ENCODE data around the gene BFSP1.

Gene BFSP1

DNA sequence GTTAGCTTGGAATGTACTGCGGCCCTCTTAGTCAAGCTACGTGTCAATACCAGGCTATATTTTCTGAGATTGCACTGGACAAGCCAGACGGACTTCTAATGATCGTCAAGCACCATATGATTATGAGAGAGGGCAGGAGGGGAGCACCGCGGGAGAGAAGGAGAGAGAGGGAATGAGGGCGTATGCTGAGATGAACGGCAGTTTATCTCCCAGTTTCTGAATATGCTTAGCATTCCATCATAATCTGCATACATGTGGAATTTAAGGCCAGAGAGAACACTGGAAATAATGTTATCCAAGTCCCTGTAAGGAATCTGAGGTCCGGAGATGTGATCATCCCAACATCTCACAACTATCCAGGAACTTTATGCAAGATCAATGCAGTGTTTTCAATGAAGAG is 60.2 kb downstream of the BFSP1 start:
- FAIRE-seq (no peak), DNase-seq (ENCODE audit: extremely low spot score, insufficient read length, low read depth) (no peak)

DNA sequence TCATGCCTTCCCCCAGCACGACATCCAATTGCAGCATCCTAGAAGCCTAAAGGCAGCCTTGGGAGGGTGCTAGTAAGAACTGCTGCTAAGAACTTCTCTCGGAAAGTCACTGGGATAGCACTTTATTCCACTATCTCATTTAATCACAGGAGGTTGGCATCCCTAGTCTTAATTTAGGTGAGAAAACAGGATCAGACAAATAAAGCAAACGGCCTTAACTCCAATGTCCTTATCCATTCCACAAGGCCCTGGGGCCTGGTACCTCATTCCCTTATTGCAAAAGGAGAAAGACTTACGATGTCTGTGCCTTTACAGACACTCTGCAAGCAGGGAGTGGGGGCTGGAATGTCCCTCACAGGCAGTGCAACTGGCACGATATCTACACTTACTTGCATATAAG is 60.7 kb downstream of the BFSP1 start:
- DNase-seq (ENCODE audit: extremely low spot score, insufficient read length, low read depth): no peak
- FAIRE-seq: no peak

DNA sequence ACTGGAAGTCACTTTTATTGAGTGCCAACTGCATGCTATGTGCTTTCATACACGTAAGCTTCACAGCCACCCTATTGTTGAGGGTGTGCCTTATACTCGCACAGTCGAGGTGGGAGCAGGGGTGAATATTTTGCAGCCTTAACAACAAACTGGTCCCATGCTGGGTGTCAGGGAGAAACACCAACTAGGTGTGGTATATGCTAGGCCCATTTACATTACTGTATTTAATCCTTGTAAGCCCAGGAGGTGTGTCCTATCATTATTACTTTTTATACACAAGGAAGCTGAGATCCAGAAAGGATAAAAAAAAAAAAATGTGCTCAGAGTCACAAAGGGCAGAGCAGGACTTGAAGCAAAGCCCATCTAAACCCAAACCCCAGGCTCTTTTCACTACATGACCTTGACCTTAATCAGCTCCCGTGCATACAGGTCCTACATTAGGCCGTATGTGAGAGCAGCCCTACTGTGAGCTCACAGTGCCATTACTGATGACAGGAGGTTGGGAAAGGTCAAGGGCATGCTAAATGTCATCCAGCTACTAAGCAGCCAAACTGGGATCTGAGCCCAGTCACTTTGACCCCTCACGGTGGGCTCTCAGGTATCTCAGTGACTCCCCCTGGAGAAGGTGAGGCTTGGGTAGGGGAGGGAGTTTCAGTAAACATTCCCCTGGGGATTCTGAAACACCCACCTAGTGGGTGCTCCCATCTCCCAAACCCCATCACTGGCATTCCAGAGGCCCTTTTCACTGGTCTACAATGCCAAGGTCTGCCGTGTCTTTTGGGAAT is 61.7 kb downstream of the BFSP1 start:
- no peak for DNase-seq (ENCODE audit: extremely low spot score, insufficient read length, low read depth)
- FAIRE-seq: no peak

DNA sequence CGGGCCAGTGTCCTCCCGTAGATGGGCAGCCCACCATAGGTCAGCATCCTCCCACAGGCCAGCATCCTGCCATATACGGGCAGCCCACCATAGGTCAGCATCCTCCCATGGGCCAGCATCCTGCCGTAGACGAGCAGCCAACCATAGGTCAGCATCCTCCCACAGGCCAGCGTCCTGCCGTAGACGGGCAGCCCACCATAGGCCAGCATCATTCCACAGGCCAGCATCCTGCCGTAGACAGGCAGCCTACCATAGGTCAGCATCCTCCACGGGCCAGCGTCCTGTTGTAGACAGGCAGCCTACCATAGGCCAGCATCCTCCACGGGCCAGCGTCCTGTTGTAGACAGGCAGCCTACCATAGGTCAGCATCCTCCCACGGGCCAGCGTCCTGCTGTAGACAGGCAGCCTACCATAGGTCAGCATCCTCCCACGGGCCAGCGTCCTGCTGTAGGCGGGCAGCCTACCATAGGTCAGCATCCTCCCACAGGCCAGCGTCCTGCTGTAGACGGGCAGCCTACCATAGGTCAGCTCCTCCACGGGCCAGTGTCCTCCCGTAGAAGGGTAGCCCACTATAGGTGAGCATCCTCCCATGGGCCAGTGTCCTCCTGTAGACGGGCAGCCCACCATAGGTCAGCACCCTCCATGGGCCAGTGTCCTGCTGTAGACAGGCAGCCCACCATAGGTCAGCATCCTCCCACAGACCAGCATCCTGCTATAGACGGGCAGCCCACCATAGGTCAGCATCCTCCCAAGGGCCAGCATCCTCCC is 62.9 kb downstream of the BFSP1 start:
- FAIRE-seq (no peak), DNase-seq (ENCODE audit: extremely low spot score, insufficient read length, low read depth) (no peak)

DNA sequence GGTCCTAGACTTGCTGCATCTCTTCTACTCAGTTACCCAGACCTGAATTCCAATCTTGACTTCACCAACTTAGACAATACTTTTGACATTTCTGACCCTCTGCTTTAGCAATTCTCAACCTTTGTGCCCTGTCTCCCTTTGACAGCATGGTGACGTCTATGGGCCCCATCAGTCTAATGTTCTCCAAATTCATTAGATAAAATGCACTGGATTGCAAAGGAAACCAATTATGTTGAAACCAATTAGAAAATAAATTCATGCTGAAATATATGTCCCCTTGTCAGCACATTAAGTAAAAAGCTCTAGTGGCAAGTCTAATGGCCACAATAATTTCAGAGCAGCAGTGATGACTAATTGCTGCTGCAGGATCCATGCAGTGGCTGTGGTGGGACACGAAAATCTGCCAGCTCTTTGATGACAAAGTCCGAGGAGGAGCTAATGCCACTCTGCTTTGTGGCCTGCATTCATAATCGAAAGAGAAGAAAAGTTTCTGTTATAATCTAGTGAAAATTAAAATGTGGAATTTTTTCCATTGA is 64.0 kb downstream of the BFSP1 start:
- FAIRE-seq (no peak), DNase-seq (ENCODE audit: extremely low spot score, insufficient read length, low read depth) (no peak)

DNA sequence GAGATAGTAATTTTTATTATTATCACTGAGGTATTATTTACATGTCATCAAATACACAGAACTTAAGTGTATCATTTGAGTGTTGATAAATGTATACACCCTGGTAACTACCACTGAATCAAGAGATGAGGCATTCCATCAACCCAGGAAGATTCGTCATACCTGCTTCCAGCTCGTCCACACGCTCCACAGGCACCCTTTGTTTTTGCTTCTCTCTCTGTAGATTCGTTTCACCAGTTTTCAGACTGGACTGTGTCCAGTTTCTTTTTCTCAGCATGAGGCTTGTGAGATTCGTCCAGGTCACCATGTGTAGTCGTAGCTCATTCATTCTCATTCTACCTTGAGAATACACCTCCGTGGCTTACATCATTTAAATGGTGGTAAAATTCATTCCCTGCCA is 64.5 kb downstream of the BFSP1 start:
- FAIRE-seq: no peak
- no peak for DNase-seq (ENCODE audit: extremely low spot score, insufficient read length, low read depth)

DNA sequence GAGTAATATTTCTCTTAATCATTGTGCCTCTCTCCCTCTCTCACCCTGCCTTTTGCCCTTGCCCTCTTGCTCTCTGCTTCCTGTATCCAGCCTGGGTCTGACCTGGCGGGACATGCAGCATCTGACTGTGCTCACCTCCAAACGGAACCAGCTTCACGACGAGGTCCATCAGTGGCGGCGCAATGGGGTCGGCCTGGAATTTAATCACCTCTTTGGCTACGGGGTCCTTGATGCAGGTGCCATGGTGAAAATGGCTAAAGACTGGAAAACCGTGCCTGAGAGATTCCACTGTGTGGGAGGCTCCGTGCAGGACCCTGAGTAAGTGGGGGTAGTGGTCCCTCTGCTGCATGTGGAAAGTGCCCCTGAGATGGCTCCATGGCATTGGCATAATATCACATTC is 65.9 kb downstream of the BFSP1 start:
- no peak for FAIRE-seq
- DNase-seq (ENCODE audit: extremely low spot score, insufficient read length, low read depth): no peak

DNA sequence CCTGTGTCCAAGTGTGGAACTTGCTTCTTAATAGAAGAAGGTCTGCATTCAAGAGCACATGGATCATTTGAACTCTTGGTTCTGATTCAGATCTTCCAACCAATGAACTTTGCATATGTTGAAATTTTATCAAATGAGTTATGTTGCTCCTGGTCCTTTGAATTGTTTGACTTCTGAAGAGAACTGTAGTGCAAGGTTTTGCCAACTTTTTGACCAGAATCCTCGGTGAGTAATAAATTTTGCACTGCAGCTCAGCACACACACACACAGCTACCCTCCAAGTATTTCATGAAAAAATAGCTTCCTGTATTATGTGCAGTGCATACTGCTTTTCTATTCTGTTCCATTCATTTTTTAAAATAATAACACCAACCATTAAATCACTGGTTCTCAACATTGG is 67.5 kb downstream of the BFSP1 start:
- FAIRE-seq (no peak), DNase-seq (ENCODE audit: extremely low spot score, insufficient read length, low read depth) (no peak)

DNA sequence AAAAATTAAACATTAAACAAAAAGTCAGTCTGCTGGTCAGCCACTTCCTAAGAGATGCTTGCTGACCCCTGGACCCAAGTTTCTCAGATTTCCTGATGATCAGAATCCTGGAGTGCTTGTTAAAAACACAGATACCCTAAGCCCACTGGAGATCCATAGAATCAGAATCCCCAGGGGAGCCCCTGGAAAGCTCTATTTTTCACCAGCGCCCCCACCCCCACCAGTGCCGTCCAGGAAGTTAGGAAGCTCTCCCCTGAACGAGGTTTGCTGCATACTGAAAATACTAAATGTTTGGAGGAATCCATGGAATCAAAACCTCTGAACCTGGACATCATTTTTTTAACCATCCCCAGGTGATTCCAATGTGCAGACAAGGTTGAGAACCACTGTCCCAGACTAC is 69.2 kb downstream of the BFSP1 start:
- no peak for DNase-seq (ENCODE audit: extremely low spot score, insufficient read length, low read depth)
- no peak for FAIRE-seq

DNA sequence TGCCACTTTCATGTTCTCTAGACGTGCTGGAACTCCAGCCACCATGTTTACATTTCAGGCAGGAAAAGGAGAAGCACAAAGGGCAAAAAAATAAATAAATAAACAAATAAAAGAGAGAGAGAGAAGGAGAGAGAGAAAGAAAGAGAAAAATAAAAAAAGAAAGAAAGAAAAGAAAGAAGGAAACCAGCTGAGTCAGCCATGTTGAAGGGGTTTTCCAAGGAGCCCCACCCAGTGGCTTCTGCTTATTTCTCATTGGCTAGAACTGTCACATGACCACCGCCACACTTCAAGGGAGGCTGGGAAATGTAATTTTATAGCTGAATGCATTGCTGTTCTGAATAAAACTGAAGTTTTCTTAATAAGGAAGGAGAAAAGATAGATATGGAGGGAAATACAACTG is 71.1 kb downstream of the BFSP1 start:
- DNase-seq (ENCODE audit: extremely low spot score, insufficient read length, low read depth) (no peak), FAIRE-seq (no peak)

DNA sequence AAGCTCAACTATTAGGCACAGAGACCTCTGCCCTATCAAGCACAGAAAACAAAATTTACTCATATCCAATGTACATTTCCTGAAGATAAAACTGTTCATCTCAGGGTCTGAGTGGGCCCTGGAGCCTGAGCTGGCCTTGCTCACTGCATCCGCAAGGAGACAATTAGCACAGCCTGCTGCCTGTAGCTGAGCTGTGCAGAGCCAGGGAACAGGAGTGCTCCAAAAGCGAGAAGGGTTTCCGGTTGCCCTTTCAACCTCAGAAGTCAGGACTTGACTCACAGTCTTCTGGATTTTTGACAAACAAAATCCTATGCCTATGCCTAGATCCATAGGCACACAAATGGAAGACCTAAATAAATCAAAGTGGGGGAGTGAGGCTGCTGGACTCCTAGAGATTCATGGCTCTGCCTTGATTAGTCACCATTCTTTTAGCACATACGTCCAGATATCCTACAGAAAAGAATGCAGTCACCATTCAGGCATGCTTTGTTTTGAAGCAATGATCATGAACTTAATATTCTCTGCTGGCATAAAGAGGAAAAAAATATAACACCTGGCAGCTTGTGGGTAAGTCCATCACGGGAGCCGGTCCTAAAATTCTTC is 73.5 kb downstream of the BFSP1 start:
- DNase-seq (ENCODE audit: extremely low spot score, insufficient read length, low read depth): no peak
- no peak for FAIRE-seq

DNA sequence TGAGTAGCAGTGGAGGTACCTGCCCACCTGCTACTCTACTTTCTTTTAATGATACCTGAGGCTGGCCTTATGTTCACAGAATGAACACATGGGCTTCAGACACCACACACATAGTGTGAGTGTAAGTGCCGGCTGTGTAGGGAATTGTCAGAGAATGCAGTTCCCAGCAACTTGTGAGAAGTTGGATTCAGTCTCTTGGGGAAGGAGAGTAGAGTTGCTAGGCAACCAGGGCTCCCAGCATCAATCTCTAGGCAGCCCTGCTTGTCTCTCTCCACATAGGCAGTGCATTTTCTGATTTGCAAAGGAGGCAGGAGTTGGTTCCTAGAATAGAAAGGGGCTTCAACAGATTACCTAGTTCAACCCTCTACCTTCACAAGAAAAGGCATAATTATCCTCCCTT is 74.1 kb downstream of the BFSP1 start:
- no peak for DNase-seq (ENCODE audit: extremely low spot score, insufficient read length, low read depth)
- no peak for FAIRE-seq

DNA sequence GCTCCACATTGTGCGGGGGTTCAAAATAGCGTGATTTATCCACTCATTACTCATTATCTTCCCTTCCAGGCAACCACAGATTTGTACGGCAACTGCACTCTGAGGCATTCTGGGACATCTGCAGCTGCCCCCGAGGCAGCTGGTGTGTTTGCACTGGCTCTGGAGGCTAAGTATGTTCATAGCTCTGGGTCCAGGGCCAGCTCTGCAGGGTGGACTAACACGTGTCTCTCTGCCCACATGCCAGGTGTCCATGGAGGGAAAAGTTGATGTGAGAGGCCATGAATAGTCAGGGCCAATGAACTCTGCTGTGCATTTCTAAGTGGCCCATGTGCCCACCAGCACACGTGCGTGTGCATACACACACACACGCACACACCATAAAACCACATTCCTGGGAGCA is 74.9 kb downstream of the BFSP1 start:
- DNase-seq (ENCODE audit: extremely low spot score, insufficient read length, low read depth) (no peak), FAIRE-seq (no peak)

DNA sequence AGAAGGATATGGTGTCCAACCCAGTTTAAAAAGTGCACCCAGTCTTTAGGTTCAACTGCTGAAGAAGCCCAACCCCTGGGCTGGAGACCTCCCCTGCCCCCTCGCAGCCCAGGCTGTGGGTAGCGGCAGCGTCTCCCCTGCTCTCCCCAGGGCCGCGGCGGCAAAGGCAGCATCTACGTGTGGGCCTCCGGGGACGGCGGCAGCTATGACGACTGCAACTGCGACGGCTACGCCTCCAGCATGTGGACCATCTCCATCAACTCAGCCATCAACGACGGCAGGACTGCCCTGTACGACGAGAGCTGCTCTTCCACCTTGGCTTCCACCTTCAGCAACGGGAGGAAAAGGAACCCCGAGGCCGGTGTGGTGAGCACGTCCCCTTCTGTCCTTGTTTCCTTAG is 77.6 kb downstream of the BFSP1 start:
- DNase-seq (ENCODE audit: extremely low spot score, insufficient read length, low read depth): no peak
- no peak for FAIRE-seq

DNA sequence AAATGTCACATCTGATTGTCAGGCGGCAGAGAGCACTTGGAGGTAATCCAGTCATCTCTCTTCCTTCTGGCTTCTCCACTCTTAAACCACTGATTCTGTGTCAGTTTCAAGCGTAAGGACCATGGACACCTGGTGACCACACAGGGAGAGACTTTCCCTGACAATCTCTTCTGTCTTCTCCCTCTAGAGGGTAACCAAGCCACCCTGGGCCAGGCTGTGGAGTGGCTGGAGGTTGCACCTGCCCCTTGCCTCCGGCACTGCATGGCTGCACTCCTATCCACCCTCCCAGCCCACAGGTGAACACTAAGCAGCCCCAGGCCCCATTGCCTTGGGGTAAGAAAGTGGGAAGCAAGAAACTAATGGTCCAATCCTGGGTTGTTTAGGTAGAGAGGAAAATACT is 78.7 kb downstream of the BFSP1 start:
- DNase-seq (ENCODE audit: extremely low spot score, insufficient read length, low read depth): no peak
- no peak for FAIRE-seq

DNA sequence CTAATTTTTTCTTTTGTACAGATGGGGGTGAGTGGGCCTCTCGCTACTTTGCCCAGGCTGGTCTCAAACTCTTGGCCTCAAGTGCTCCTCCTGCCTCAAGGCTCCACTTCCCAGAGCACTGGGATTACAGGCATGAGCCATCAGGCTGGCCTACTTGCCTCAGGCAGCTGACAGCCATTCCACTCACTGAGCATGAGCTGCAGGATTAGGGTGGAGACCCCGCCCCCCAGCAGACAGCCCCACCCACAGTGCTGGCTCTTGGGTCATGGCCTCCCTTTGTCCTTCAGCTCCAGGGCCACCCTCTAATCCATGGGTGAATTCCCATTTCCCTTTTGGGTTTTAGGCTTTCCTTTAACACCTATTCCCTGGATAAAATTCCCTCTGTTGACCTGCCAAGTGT is 82.1 kb downstream of the BFSP1 start:
- FAIRE-seq: no peak
- no peak for DNase-seq (ENCODE audit: extremely low spot score, insufficient read length, low read depth)

DNA sequence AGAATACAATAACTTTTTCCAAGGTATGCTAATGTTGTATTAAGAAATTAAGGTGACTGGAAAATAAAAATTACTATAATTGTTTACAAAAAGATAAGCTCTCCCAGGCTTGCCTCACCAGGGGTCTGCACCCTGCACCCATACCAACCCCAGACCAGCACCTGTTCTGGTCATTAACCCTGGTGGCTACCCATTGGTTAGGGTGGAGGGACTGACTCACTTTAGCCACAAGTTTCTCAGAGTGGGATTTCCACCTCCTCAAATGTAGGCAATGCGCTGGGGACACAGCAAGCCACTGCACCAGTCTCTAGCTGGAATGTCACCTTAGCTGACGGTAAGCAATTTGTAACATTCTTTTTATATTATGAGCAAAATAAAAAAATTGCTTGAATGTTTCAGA is 83.1 kb downstream of the BFSP1 start:
- no peak for DNase-seq (ENCODE audit: extremely low spot score, insufficient read length, low read depth)
- FAIRE-seq: no peak

DNA sequence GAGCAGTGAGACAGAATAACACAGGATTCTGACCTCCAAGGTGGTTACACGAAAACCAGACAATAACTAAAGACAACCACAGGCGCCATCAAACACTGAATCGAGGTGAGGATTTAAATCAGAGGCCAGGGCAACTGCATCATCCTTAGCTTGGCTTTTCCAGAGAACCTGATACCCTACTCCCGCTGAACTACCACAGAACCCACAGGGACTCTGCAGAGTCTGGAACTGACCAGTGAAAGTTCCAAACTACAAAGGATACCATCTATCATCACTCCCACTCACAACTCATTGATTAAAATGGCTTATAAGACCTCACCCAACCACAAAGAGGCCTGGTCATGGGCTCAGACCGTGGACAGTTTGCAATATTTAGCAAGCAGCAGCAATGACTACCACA is 85.0 kb downstream of the BFSP1 start:
- DNase-seq (ENCODE audit: extremely low spot score, insufficient read length, low read depth) (no peak), FAIRE-seq (no peak)

DNA sequence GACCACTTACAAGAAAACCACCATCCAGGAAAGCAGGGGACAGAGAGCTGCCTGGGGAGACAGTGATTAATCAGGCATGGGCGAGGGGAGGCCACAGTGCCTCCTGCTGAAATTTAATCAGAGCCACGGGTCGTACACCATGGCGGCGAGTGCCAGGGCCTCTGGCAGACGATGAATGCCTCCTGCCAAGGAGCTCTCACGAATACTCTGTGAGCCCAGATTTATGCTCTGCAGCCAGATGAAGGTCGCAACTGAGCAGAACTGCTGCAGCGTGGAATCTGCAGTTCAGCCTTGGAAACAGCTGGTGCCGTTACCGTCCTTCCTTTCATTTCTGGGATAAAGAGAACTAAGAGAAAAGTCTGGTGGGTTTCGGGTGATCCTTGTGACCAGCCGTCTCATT is 85.6 kb downstream of the BFSP1 start:
- no peak for DNase-seq (ENCODE audit: extremely low spot score, insufficient read length, low read depth)
- FAIRE-seq: no peak

DNA sequence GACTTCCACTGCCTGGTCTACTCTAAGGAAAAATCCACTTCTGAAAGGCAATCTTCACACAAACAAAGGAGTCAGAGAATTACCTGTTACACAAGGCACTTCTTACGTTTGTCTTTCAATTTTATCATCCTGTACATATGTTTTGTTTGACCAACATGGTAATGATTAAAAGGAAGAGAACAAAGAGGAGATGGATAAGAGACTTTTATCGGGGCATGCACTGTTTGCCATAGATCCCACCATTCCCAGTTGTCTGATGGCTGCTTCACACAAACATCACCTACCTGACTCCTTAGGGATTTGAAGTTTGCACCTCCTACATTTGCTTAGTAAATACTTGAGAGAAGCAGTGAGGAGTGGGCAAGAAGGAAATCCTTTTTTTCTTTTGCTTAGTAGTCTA is 87.1 kb downstream of the BFSP1 start:
- DNase-seq (ENCODE audit: extremely low spot score, insufficient read length, low read depth) (no peak), FAIRE-seq (no peak)
